Anterior cingulate cortex (tissue), 58 donors: ENCODE measurements around the gene SPATA9.

Experiments
- DNase-seq, 58 donors: peaks; one replicate each; lab custom pipeline; 2025; lab: John Stamatoyannopoulos, UW

SPATA9 gene, protein sequence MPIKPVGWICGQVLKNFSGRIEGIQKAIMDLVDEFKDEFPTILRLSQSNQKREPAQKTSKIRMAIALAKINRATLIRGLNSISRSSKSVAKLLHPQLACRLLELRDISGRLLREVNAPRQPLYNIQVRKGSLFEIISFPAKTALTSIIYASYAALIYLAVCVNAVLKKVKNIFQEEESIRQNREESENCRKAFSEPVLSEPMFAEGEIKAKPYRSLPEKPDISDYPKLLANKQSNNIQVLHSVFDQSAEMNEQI

GRCh38 chr5:95682891-95683290, at the start of gene SPATA9:
Gene SPATA9 (minus strand): TSS chr5:95682991. CDS start chr5:95682854, 137 bp downstream.
- DNase-seq, result no peak

DNA sequence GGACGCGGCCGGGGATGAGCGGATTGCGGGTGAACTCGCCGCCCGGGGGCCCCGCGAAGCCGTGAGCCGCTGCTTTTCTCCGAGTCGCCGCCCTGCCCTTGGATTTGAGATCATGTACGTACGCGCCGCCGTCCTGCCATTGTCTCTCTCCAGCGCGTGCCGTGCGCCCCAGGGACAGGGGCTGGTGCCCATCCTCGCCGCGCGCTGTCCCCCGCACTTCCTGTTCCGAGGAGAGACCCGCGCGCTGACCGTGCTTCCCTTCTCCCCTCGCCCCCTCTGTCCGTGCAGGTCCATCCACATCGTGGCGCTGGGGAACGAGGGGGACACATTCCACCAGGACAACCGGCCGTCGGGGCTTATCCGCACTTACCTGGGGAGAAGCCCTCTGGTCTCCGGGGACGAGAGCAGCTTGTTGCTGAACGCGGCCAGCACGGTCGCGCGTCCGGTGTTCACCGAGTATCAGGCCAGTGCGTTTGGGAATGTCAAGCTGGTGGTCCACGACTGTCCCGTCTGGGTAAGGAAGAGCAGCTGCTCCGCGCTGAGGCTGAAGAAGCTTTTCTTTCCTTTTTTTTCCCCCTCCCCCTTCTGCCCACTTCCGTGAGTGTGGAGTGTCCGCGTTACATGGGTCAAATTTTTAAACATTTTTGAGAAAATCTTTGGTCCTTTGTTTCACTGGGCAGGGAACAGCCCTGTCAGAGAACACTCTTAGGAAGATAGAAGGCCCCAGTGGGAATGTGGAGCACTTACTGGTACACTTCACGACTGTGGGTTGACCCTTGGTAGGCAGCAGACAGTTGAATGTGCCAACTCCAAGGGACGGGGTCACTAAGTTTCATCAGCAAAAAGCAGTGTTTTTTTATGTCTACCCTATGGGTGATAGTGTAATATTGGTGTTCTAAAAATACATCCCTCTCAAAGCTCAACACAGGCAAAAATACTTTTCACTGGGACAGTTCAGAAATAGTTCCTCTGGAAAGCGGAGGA, 49.1 kb upstream of the SPATA9 start:
- peak in 43 of 58 donors; percentile 7 to 78 (median 53) for DNase-seq

DNA sequence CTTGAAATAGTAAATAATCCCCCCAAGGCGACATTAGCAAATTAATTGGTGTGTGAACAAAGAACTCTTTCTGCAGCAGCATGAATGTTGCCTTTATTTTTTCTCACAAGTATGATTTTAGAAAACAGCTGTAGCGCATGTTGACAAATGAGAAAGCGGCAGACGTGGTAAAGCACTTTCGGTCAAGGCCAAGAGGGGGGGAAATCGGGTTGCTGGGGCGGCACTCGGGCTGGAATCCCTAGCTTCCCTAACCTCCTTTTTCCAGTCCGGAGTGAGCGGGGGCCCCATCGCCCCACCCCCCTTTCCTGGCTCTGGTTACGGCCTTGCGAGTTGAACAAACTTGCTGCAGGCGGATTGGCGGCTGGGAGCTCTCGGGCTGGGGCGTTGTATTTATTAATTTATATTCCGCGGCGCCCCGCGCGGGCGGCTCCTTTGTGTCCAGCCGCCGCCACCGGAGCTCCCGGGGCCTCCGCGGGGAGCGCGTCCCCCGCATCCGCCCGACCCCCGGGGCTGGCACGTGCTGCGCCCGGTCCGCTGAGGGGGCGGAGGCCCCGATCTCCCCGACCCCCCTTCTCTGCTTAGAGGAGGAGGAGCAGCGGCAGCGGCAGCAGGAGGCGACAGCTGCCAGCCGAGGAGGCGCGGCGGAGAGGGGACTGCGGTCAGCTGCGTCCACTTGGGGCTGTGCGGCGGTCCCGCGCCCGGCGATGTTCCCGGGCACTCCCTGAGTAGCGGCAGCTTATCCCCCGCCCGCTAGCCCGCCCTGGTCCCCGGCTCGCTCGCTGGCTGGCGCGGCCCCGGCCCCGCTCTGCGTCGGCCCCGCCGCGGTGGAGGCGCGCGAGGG, 48.2 kb upstream of the SPATA9 start, which contains the start of gene RHOBTB3:
Gene RHOBTB3, plus strand, starts transcription at position 607 of the 841 bp plus-strand sequence. CDS start 347 bp downstream, outside the sequence.
- DNase-seq, result peak; percentile 38 to 93 (median 86)

DNA sequence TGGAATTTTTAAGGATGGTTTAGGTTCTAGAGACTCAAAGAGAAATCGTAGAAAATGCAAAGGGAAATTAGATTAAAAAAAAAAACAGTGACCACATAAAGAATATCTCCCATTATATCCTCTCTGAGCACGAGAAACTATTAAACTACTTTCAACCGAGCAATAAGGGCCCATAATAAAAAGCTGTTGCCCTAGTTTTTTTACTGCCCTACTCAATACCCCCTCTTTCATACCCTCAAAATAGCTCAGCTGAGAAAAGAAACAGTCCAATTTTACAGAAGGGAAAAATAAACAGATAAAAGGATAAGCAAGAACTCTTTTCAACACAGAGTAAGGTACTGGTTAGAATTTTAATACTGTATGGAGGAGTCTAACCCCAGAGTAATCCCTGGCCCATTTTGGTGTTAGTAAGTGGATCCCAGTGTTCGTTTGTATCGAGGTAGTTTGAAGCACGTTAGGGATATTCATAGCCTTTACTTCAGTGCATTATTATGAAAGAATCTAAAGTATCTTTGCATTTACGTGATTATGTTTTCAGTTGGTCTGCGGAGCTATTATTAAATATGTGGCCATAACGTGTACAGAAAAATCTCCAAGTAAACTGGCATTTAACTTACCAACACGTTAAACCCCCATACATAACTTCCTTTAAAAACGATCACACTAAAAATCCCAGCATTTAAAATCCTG, 47.4 kb upstream of the SPATA9 start:
- peak in 1 of 58 donors; percentile 19 for DNase-seq

DNA sequence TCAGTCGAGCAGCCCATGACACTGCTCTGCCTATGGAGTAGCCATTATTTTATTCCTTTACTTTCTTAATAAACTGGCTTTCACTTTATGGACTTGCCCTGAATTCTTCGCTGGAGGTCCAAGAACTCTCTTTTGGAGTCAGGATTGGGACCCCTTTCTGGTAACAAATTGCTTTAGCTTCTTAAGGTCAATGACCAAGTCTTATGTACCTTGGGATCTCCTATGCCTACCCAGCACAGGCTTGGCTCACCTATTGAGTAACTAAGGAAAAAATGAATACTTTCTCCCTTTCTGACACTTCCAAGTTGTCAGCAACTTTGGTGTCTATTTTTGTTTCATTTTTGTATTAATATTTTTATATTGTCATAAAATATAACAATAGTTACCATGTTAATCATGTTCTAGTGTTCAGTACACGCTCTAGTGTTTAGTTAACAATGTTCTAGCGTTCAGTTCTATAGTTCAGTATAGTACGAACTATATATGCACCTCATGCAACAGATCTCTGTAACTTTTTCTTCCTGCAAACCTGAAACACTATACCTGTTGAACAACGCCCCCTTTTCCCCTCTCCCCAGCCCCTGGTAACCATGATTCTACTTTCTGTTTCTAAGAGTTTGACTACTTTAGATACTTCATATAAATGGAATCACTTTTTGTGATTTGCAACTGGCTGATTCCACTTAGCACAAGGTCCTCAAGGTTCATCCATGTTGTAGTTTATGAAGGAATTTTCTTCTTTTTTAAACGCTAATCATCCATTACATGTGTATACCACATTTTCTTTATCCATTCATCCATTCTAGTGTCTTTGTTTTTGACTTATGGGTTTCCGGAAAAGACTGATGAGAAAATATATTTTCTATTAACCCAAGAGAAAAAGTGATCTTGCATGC, 46.6 kb upstream of the SPATA9 start:
- no peak for DNase-seq

DNA sequence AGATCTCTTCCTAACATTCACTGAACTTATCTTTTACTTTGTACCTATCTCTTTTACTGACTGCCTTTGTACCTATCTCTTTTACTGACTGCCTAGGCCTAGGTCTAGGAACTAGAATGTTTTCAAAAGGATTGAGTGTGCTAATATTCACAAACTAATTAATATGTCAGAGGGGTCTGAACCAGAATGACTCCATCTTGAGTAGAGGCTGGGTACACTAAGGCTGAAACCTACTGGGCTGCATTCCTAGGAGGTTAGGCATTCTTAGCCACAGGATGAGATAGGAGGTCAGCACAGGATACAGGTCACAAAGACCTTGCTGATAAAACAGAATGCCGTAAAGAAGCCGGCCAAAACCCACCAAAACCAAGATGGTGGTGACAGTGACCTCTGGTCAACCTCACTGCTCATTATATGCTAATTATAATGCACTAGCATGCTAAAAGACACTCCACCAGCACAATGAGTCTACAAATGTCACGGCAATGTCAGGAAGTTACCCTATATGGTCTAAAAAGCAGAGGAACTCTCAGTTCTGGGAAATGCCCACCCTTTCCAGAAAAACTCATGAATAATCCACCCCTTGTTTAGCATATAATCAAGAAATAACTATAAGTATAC, 45.8 kb upstream of the SPATA9 start:
- DNase-seq, result no peak

- no peak for DNase-seq
Observed at GRCh38 chr5:95727764-95728191, 45.0 kb upstream of the SPATA9 start.

GRCh38 chr5:95726811-95727763, 44.3 kb upstream of the SPATA9 start:
- no peak for DNase-seq

DNA sequence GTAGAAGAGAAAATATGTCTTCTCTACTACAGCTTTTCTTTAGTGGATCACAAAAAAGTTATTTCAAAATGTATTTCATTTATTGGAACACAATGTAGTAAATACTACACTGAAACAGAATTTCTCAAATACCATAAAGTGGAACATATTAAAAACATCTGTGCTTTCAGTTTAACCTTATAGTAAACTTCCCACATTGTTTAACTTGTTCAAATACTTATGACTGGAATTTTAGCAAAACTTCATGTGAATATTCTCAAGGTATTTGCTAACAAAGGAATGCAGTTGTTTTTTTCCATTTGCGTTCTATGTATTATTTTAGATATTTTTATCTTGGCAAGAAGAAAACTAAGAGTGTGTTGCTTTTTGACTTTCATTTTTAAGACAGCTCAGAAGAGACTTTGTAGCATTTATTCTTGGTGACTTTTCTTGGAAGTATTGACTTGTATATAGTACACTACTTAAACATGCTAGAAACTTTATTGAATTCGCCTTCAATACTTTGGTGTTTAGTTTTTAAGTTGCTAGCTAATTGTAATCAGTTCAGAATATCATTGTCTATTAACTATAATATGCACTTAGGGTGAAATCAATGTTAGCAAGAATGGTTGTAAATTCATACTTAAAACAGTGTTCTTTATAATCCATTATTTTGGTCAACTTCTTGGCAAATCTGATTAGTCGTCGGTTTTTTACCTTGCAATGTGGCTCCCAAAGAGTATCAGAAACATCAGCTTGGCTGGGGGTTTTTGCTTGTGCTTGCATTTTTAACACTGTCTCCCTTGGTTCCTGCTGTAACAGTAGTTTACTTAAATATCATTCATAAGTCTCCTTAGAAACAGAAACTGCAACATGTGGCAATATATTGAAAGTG, 43.4 kb upstream of the SPATA9 start:
- DNase-seq, result no peak

GRCh38 chr5:95725071-95725820, 42.5 kb upstream of the SPATA9 start:
- no peak for DNase-seq

GRCh38 chr5:95723632-95724369, 41.0 kb upstream of the SPATA9 start:
- DNase-seq, result no peak

DNA sequence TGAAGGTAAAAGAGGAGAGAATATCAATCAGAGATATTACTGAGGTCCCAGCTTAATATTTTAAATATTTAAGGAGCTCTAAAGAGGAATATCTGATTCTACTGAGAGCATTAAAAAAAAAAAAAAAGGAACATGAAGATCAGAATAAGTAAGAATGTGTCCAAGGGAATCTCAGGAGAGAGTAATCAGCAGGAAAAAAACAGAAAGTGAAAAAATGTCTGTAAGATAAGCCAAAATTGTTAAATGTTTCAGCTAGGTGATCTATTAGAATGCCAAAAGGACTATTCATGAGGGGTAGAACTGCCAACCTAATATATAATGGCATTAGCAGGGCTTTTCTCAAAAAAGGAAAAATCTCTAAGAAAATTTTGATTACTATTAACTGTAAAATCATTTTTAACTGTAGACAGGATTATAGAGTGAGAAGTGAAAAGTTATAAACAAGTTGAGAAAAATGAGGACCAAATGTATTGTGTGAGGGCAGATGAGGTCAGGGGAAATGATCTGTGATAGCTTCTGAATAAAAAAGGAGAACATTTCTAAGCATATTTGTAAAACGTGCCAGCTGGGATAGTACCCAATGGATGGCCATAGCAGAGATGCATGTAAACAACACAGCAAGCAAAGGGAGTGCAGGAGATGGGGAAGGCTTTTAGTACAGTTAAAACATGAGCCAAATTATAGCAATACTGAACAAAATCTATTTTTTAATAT, 38.9 kb upstream of the SPATA9 start:
- no peak for DNase-seq

DNA sequence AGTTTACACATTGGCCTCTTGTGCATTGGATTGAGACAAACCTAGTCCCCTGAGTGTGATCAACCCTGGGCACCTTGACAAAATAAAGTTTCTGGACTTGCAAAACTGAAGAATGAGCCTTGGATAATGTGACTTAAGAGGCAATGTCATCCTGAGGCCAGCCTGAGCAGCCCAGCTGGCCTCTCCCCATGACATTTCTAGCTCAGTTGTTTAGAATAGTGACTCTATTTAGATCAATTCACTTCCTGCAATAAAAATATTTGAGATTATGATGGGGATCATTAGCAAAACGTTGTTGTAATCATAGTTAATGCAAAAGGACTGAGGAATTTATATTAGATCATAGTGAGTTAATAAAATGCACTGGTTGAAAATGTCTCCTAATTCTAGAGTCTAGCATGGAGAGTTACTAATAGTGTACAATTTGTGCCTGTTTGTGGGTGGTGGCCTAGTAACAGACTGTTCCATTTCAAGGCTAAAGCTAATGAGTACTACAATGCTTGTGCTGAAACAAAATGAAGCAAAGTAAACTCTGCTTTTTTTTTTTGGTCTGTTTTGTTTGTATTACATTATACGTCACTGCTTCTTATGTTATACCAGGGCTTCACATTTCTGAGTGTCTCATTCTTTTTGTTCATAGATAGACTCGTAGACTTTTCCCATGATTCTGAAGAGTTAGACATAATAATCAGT, 37.4 kb upstream of the SPATA9 start:
- DNase-seq, result peak in 2 of 58 donors; percentile 31 to 63
